ENCODE data around the gene BRAF.

The BRAF gene

DNA sequence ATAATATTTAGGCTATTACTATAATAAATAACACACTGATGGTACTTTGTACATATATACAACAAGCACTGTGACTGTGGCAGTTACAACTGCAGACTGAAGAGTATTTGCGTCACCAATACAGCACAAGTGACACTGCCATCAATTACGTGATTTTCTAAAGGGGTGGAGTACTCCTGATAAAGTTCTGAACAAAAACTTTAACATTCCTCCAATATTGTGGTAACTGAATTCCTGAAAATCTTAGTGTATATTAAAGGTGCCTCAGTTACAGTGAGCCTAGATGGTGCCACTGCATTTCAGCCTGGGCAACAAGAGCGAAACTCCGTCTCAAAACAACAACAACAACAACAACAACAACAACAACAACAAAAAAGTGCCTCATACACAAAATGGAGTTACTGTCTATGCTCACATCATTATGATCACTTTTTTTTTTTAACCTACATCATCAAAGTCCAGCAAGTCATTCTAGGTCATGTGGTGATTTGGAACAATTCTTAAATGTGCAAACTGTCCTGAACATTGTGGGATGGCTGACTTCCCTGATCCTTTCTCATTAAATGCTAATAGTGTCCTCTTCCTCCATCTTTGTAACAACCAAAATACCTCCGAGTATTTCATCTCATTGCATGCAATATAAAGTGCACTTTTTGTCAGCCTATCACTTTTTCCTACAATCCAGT is 15.1 kb downstream of the BRAF start:
- Histone ChIP-seq H3K9me2 (replicated peaks; ENCODE audit: insufficient read depth, low read length) (no peaks in the 10 kb centered on the region), H3K27ac (ENCODE audit: low read length) (no peak overlapping the region), H3K9me3 (replicated peaks; ENCODE audit: insufficient read depth, low read length) (no peaks in the 10 kb centered on the region), H3K4me1 (ENCODE audit: low read length) (no peaks in the 10 kb centered on the region), H3K9ac (ENCODE audit: low read length) (no peak overlapping the region), H3K4me2 (ENCODE audit: low read depth, low read length) (no peak overlapping the region), H4K20me1 (ENCODE audit: insufficient read depth, low read length) (0 out of 2 replicates have a peak, but pooled peaks cover 5% of the 10 kb centered on the region), H3F3A (ENCODE audit: insufficient read depth, low read length) (no peaks in the 10 kb centered on the region), H3K79me2 (ENCODE audit: low read length) (peaks cover 78% of the 10 kb centered on the region), H3K4me3 (ENCODE audit: low read length) (no peak overlapping the region), H2AFZ (ENCODE audit: low read length) (no peak overlapping the region), H3K36me3 (replicated peaks; ENCODE audit: insufficient read depth, low read length) (no peaks in the 10 kb centered on the region), H3K27me3 (replicated peaks; ENCODE audit: insufficient read depth, low read length) (no peaks in the 10 kb centered on the region)
- DNase-seq, result no peak
- TF ChIP-seq EZH2 (optimal IDR thresholded peaks at IDR 0.05; ENCODE audit: low read depth, low read length), result no peak
- TF ChIP-seq, protein P1, sequence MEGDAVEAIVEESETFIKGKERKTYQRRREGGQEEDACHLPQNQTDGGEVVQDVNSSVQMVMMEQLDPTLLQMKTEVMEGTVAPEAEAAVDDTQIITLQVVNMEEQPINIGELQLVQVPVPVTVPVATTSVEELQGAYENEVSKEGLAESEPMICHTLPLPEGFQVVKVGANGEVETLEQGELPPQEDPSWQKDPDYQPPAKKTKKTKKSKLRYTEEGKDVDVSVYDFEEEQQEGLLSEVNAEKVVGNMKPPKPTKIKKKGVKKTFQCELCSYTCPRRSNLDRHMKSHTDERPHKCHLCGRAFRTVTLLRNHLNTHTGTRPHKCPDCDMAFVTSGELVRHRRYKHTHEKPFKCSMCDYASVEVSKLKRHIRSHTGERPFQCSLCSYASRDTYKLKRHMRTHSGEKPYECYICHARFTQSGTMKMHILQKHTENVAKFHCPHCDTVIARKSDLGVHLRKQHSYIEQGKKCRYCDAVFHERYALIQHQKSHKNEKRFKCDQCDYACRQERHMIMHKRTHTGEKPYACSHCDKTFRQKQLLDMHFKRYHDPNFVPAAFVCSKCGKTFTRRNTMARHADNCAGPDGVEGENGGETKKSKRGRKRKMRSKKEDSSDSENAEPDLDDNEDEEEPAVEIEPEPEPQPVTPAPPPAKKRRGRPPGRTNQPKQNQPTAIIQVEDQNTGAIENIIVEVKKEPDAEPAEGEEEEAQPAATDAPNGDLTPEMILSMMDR (IDR thresholded peaks at IDR 0.05; ENCODE audit: low read length), result no peak
- no peak for TF ChIP-seq EZH2phosphoT487 (IDR thresholded peaks at IDR 0.05; ENCODE audit: low read length)

DNA sequence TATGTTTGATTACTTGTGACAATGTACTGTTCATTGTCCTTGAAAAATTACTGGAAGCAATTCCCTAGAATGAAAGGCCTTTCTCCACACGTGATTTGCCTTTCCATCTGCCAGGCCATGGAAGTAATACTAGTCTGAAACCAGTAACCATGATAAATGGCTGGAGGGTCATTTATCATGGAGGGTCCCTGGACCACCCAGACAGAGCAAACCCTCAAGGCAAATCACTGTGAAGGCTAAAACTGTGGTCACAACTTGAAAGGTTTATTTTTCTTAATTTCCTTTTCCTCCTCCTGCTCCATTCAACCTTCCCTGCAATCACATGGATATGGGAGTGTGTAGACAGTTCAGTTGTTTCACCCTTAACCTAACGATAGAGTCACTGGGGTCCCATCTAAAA is 16.4 kb downstream of the BRAF start:
- Histone ChIP-seq H3K9ac (ENCODE audit: low read length) (no peak overlapping the region), H3K4me2 (ENCODE audit: low read depth, low read length) (no peak overlapping the region), H3K9me3 (replicated peaks; ENCODE audit: insufficient read depth, low read length) (no peaks in the 10 kb centered on the region), H3K79me2 (ENCODE audit: low read length) (peaks cover 77% of the 10 kb centered on the region), H2AFZ (ENCODE audit: low read length) (no peak overlapping the region), H3F3A (ENCODE audit: insufficient read depth, low read length) (no peaks in the 10 kb centered on the region), H3K27ac (ENCODE audit: low read length) (no peak overlapping the region), H3K4me1 (ENCODE audit: low read length) (no peaks in the 10 kb centered on the region), H3K27me3 (replicated peaks; ENCODE audit: insufficient read depth, low read length) (no peaks in the 10 kb centered on the region), H4K20me1 (ENCODE audit: insufficient read depth, low read length) (0 out of 2 replicates have a peak, but pooled peaks cover 5% of the 10 kb centered on the region), H3K4me3 (ENCODE audit: low read length) (no peak overlapping the region), H3K36me3 (replicated peaks; ENCODE audit: insufficient read depth, low read length) (no peaks in the 10 kb centered on the region), H3K9me2 (replicated peaks; ENCODE audit: insufficient read depth, low read length) (no peaks in the 10 kb centered on the region)
- DNase-seq, result no peak
- TF ChIP-seq EZH2 (optimal IDR thresholded peaks at IDR 0.05; ENCODE audit: low read depth, low read length), result no peak
- TF ChIP-seq EZH2phosphoT487 (IDR thresholded peaks at IDR 0.05; ENCODE audit: low read length), result no peak
- TF ChIP-seq, protein P1 (IDR thresholded peaks at IDR 0.05; ENCODE audit: low read length), result no peak

DNA sequence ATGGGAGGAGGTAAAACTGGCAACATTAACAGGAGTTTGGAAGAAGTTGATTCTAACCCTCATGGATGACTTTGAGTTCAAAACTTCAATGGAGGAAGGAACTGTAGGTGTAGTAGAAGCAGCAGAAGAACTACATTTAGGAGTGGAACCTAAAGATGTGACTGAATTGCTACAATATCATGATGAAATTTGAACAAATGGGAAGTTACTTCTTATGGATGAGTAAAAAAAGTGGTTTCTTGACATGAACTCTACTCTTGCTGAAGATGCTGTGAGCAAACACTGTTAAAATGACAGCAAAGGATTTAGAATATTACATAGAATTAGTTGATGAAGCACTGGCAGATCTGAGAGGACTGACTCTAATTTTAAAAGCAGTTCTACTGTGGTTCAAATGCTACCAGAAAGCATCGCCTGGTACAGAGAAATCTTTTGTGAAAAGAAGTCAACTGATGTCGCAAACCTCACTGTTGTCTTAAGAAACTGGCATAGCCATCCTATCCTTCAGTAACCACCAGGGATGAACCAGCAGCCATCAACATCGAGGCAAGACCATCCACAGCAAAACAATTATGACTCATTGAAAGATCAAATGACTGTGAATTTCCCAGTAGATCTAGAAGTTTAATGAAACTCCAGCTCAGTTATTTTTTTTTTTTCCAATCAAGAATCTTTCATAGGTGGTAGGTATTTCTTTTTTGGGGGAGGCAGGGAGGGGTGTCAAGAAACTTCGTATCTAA is 20.8 kb downstream of the BRAF start:
- no peak overlapping the region for H3K4me2 ChIP-seq (ENCODE audit: low read depth, low read length)
- no peak overlapping the region for H3K4me3 ChIP-seq (ENCODE audit: low read length)
- H3K9me3 ChIP-seq (replicated peaks; ENCODE audit: insufficient read depth, low read length), result no peaks in the 10 kb centered on the region
- H3K9ac ChIP-seq (ENCODE audit: low read length), result no peak overlapping the region
- no peaks in the 10 kb centered on the region for H3K27me3 ChIP-seq (replicated peaks; ENCODE audit: insufficient read depth, low read length)
- peaks cover 5% of the 10 kb centered on the region; the same call in 1 of the 2 replicates for H4K20me1 ChIP-seq (ENCODE audit: insufficient read depth, low read length)
- DNase-seq, result no peak
- H2AFZ ChIP-seq (ENCODE audit: low read length), result no peak overlapping the region
- no peaks in the 10 kb centered on the region for H3K36me3 ChIP-seq (replicated peaks; ENCODE audit: insufficient read depth, low read length)
- H3K9me2 ChIP-seq (replicated peaks; ENCODE audit: insufficient read depth, low read length), result no peaks in the 10 kb centered on the region
- peaks cover 71% of the 10 kb centered on the region for H3K79me2 ChIP-seq (ENCODE audit: low read length)
- H3K4me1 ChIP-seq (ENCODE audit: low read length), result peaks cover 9% of the 10 kb centered on the region; the same call in 1 of the 2 replicates
- H3F3A ChIP-seq (ENCODE audit: insufficient read depth, low read length), result no peaks in the 10 kb centered on the region
- no peak overlapping the region for H3K27ac ChIP-seq (ENCODE audit: low read length)
- TF ChIP-seq EZH2phosphoT487 (IDR thresholded peaks at IDR 0.05; ENCODE audit: low read length), result no peak
- TF ChIP-seq, protein P1 (IDR thresholded peaks at IDR 0.05; ENCODE audit: low read length), result no peak
- no peak for TF ChIP-seq EZH2 (optimal IDR thresholded peaks at IDR 0.05; ENCODE audit: low read depth, low read length)

Measured in MM.1S (cell line).